NAMALWA (cell line): ENCODE data around the gene POLE.

ENCODE experiments used
- DNase-seq: peaks from one replicate; pipeline ENCODE4 v3.0.0-alpha.2; 2015; ENCODE audit warnings: low spot score

Gene POLE

DNA sequence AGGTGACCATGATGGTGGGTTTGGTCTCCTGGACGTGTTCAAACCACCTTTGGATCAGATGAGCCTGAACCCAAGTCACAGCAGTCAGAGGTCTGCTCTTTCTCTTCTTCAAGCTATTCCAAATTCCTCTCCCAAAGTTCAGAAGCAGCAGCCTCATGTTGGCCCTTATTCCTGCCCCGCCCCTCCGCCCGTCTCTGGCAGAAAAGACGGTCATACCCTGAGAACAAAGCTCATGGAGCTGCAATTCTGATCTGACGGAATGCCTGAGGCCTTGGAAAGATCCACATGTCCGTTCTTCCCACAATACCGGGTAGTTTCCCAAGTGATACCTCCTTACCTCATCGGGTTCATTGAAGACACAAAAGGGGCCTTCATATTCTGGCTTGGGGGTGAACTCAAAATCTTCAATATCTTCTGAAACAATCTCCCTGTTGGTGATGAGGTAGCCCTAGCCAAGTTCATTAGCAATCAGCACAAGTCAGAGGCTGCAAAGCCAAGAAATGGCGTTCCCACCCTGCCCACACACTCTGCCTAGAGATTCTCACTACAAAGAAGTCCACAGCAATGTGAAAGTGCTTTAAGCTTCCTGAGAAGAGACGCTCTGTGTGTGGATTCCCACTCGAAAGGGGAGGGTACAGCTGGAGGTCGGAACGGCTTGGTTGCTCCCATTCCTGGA is 11.2 kb downstream of the POLE start:
- DNase-seq, result no peak

- no peak for DNase-seq
Observed at GRCh38 chr12:132674561-132674960, 12.6 kb downstream of the POLE start.

- DNase-seq, result no peak
Observed at GRCh38 chr12:132673288-132674179, 13.6 kb downstream of the POLE start.

DNA sequence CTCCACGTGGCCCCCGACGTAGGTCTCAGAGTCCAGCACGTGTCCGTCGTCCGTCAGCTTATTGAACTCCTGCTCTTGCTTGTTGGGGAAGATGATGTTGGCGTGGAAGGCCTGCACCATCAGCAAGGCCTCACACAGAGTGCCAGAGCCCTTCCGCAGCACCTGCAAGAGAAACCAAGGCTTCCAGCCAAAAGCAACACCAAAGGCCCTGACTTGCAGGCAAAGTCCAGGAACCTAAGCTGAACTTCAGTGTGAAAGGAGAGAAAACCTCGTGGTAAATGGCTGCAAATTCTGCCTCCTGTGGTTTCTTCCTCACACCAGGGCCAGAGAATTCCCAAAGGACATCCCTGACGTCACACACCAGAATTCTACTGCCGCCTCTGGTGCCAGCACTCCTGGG is 14.5 kb downstream of the POLE start:
- DNase-seq, result no peak

- no peak for DNase-seq
Observed at GRCh38 chr12:132672116-132672515, 15.0 kb downstream of the POLE start.

DNA sequence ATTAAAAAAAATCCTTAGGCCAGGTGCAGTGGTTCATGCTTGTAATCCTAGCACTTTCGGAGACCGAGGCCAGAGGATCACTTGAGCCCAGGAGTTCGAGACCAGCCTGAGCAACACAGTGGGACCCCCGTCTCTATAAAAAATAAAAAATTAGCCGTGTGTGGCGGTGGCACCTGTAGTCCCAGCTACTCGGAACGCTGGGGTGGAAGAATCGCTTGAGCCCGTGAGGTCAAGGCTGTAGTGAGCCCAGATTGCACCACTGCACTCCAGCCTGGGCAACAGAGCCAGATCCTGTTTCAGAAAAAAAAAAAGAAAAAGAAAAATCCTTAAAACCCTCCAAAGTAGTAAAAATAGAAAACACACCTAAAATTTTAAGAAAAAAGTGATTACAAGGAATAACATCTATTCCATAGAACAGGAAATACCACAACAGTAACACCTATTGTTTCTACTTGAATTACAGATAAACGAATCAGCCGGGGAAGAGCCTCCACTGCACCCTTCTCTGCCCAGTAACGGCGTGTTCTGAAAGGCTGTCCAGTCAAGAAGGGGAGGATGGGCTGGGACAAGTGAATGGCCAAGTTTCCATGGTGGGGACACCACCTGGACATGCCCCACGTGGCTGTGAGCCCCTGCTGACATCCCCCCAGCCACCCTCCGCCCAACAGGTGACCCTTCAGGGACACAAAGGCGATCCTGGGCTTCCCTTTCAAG is 17.8 kb downstream of the POLE start:
- DNase-seq, result no peak

DNA sequence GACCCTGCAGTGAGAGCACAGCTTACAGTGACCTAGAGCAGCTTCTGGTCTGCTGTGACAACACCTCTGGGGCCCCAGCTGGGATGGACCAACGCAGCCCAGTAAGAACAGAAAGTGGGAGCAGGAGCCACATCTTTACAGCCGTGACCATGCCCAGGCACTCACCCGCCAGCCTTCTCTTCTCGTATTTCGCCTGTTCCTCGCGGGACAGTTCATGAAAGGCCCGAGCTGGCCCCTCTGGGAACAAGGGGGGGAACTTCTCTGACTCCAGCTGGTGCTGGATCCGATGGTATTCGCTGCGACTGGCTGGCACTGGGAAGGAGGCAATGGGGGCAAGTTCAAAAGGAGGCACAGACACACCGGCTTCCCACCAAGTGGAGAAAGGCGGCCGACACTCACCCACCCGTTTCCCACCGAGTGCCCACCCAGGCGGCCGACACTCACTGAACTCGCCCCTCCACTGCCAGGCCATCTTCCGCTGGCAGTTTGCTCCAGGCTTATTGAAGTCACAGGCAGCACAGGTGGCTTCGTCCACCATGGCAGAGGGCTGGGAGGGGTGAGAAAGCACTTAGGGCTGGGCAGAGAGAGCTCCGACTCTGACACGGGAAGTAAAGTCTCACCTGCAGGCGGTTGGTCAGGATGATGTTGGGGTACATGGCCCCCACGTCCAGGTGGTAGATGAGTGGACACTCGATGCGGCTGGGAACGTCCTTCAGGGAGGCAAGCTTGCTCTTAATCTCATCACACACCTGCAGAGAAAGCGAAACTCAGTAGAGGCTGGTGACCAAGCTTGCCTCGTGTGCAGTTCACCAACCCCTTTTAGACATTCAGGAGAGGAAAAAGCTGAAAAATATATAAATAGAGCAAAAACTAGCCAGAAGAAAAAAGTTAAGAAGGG is 18.7 kb downstream of the POLE start:
- DNase-seq, result no peak

- DNase-seq, result no peak
Observed at GRCh38 chr12:132665794-132666193, 21.3 kb downstream of the POLE start.

GRCh38 chr12:132665149-132665491 is 22.0 kb downstream of the POLE start:
- DNase-seq, result no peak

GRCh38 chr12:132664206-132665148 is 22.7 kb downstream of the POLE start:
- no peak for DNase-seq

DNA sequence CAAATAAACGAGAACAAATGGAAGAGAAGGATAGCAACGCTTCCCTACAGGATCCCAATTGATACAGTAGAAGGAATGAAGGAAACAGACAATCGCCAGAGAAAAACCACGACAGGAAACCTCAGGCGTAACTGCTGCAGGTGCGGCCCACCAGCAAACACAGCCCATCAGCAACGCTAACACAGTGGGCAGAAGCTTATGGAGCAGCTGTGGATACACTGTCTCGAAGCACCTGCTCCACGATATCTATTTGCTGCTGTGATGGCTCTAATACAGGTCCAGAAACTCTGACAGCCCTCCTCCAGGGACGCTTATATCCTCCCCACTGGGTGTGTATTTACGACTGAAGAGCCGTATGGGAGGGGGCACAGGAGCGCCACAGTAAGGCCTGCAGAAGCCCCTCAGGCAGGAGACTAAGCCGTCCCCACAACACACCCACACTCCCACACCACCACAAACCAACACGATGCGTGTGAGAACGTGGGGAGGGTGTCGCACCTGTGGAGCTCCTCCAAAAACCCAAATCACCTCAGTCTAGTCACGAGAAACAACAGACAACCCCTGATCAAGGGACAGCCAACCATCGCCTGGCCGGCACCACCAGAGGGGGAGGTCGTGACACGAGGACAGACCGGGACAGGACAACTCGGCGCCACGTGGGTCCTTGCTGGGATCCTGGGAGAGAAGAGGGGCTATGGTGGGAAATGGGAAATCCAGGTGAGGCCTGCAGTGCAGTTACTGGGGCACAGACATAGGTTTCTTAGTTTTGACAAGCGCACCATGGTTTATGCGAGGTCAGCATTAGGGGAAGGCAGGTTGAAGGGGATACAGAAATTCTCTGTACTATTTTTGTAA is 24.0 kb downstream of the POLE start:
- no peak for DNase-seq

DNA sequence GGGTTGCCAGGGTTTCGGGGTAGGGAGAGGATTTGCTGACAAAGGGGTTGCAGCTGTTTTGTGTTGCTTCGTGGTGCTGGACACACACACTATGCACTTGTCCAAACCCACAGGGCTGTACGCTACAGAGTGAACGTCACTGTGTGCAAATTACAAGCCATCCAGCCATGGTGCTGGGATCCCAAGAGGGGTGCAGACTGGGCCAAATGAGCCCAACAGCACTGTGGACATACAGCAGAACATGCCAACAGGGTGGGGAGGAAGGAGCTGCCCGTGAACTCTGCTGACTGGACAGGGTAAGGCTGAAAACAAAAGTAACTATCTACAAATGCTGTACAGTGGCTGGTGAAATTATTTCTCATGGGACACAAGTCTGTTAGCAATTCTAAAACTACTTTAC is 25.2 kb downstream of the POLE start:
- DNase-seq, result no peak

- no peak for DNase-seq
Observed at GRCh38 chr12:132660996-132661395, 26.1 kb downstream of the POLE start.

- DNase-seq, result no peak
Observed at GRCh38 chr12:132660052-132660451, 27.1 kb downstream of the POLE start.

- no peak for DNase-seq
Observed at GRCh38 chr12:132659146-132659545, 28.0 kb downstream of the POLE start.

- DNase-seq, result no peak
Observed at GRCh38 chr12:132658149-132658894, 28.8 kb downstream of the POLE start.

- no peak for DNase-seq
Observed at GRCh38 chr12:132657004-132657727, 30.0 kb downstream of the POLE start.

DNA sequence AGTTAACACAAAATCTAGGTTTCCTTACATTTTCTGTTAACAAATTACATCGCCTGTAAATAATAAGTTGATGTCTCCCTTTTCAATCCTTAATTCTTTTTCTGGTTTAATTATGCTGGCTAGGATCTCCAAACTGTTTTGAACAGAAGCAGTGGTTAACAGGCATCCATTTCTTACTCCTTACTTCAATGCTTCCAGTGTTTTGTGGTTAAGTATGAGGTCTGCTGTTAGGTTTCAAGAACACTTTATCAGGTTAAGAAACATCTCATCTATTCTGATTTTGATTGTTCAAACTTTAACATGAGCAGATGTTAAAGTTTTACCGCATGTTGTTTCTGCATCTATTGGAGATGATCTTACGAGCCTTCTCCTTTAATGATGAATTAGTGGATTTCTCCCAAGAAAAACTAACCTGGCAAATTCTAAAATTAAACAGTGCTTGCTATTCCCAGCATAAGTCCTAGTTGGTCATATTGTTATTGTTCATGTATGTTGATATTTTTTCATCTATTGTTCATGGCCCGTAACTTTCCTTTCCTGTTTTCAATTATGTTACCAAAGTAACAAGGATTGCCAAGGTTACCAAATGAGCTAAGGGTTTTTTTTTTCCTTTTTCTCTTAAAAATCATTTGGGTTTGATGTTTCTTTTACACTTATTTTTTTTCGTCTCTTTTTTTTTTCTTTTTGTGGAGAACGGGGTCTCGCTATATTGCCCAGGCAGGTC is 33.4 kb downstream of the POLE start:
- DNase-seq, result no peak
